HG02623 (cell line): ENCODE results near the gene SENP2.

Experiments used
- ATAC-seq: cut with Tn5 transposase; IDR thresholded peaks from one replicate; pipeline ENCODE4 v1.9.1; 2021; ENCODE audit warnings: moderate library complexity; ENCODE audit not compliant: unreplicated experiment

SENP2 gene

DNA sequence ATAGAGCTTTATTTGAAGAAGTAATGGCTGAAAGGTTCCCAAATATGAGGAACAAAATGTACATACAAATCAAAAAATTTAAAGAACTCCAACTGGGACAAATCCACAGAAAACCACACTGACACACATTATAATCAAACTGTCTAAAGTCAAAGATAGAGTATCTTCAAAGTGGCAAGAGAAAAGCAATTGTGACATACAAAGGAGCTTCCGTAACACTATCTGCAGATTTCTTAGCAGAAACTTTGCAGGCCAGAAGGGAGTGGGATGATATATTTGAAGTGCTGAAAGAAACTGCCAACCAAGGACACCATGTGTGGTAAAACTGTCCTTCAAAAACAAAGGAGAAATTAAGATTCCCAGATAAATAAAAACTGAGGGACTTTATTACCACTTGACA is 91.9 kb downstream of the SENP2 start:
- no peak for ATAC-seq

GRCh38 chr3:185680231-185680630 is 94.1 kb downstream of the SENP2 start:
- no peak for ATAC-seq
